DMS 273 (cell line): ENCODE measurements around the gene VILL.

Experiments
- DNase-seq: peaks from one replicate; lab custom pipeline; 2025; ENCODE audit not compliant: unreplicated experiment; lab: John Stamatoyannopoulos, UW

VILL gene

GRCh38 chr3:37990527-37990926, at the start of gene VILL:
VILL (plus strand) TSS chr3:37990786; CDS start chr3:37993673, 2,887 bp downstream.
- peak; percentile 15 for DNase-seq

DNA sequence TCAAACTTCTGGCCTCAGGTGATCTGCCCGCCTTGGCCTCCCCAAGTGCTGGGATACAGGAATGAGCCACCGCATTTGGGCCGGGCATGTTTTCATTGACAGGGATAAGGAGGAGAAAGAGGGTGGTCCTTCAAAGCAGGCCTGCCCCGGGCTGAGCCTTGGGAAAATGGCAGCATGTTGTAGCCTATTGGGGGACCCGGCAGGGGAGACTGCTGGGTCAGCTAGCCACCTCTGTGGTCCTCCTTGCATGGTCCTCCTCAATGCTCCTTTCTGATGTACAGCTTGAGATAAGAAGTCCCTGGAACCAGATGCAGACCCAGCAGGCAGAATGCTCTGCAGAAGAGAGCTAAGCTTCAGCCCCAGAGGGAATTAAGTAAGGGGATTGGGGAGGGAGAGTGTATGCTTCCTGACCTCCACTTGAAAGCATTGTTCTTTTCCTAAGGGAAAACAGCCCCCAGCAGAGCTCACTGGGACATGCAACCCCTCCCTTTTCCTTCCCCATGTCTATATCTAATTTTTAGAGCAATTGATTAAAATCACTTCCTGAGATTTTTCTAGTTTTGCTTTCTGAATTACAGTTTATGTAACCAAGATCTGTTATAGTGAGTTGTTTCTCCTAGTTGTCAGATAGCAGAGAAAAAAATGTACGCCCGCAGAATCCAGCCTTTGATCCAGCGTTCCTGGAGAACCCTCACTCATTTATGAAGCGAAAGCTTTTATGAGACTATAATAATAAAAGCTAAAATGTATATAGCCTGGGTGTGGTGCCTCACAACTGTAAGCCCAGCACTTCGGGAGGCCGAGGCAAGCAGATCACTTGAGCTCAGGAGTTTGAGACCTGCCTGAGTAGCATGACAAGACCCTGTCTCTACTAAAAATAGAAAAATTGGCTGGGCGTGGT, 48.7 kb upstream of the VILL start:
- DNase-seq = peak; percentile 11

GRCh38 chr3:37942646-37943045, 47.9 kb upstream of the VILL start:
- DNase-seq = no peak

GRCh38 chr3:37943126-37943525, 47.5 kb upstream of the VILL start:
- DNase-seq = no peak

DNA sequence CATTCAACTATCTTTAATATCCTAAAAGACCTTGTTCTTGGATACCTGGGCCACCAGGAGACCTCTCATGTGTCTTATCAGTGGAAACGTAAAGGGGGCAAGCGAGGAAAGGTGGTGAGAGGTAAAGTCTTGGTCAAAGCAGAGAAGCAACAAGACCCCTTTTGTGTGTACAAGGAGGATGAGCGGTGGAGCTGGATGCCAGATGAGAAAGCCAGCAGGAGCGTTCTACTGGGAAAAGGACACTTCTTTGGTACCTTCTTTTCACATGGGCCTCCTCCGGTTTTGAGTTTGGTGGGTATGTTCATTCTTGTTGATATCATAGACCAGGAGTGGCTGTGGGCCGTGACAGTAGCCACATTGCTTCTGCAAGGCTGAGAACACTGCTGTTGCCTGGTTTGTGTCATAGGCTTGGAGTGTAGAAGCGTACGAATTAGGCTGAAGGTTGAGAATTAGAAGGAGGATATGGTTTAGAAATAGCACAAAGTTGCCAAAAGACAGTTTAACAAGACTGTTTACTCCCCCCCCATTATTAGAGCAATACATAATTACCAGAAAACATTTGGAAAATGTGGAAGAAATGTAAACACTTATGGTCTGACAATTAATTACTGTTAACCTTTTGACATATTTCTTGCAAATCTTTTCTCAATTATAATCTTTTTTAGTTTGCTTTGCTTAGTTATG, 46.8 kb upstream of the VILL start:
- DNase-seq = no peak

DNA sequence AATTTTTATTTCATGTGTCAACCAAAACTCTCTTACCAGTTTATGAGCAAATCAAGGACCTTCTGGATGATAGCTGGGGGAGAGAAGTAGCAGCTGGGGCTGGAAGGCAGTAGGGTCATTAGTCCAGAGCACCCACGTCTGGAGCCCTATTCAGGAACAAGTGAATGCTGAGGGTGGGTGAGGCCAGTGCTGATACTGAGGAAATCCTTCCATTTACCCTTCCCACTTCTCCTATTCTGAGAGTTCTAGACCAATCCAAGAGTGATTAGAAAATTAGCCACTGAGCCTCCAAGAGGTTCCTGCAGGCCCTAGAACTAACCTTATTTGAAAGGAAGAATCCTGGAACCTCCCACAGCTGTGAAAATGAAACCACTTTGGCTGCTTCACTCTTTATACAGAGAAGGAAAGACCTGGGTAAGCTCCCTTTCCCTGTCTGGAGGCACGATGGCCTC, 46.2 kb upstream of the VILL start:
- DNase-seq = peak; percentile 61

DNA sequence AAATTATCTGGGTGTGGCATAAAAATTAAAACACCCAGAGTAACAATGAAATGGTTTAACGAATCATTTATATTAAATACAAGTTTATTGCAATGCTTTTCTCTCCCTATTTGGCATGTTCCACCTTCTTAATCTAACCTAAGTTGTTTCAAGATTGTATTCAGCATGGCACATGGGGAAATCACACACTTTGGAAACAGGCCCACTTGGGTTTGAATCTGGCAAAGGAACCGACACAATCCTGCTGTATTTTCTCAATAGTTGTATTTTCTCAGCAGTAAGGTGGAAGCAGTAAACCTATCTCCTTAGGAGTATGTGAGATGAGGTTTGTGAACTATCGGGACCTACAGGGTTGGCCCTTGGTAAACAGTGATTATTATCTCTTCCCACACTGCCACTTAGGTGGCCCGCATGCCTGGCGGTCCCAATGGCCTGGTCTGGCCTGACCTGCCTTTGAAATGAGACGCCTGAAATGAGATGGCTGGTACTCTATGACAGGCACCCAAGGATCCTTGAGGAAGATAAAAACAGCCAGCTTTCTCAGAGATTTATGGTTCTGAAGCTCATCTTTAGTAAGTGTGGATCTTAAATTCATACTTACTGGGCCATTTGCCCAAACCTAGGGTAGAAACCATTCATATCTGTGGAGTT, 45.3 kb upstream of the VILL start:
- DNase-seq = peak; percentile 29

- DNase-seq = peak; percentile 77
These were observed 44.6 kb upstream of the VILL start for GRCh38 chr3:37945807-37946530.

GRCh38 chr3:37946531-37946889, 44.1 kb upstream of the VILL start:
- no peak for DNase-seq

DNA sequence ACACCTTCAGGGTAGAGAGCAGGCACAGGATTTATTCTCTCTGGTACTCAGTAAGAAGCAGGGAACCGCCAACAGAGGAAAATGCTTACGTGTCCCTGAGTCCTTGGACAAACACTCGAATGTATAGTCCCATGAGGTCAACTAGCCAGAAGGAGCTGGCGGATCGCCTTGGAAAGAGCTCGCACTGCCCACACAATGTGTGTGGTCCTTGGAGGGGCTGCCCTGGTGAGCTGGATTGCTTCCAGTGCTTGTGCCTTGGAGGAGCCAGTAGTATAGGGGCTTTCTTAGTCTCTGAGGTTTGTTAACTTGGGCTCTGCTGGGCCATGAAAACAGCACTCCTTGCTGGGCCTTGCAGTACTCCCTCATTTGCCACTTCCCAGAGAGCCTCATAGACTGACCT, 40.7 kb upstream of the VILL start:
- DNase-seq = peak; percentile 14

GRCh38 chr3:37952564-37952963, 38.0 kb upstream of the VILL start:
- no peak for DNase-seq

GRCh38 chr3:37953226-37953625, 37.4 kb upstream of the VILL start:
- DNase-seq = no peak

DNA sequence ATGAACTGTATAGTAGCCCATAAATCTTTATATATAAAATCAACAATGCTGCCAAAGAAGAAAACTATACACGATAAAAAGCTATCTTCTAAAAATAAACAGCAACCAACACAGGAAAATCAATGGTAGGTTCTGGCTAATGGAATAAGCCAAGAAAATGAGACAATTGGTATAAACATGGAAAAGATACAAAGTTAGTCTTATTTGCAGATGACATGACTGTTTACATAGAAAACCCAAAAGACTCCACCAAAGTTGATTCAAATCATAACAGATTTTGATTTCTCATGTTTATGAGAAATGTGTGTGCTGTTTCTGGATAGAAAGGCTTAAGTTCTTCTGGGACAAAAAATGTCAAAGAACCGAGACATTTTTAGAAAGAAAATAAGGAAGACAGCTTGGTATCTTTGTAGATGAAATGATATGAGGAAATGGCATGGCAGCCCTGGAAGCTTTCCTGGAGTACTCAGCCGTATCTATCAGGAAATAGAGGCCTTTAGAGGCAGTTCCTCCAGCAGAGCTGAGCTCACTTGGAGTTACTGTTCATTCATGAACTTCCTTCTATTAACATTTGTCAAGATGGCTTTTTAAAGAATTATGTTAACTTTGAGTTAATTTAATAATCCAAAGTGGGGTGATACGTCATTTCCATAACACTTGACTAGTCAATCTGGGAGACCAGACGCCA, 36.7 kb upstream of the VILL start:
- DNase-seq = no peak

GRCh38 chr3:37954881-37955280, 35.7 kb upstream of the VILL start:
- no peak for DNase-seq

- DNase-seq = no peak
These were observed 34.5 kb upstream of the VILL start for GRCh38 chr3:37955918-37956707.

- no peak for DNase-seq
These were observed 33.7 kb upstream of the VILL start for GRCh38 chr3:37956723-37957538.

DNA sequence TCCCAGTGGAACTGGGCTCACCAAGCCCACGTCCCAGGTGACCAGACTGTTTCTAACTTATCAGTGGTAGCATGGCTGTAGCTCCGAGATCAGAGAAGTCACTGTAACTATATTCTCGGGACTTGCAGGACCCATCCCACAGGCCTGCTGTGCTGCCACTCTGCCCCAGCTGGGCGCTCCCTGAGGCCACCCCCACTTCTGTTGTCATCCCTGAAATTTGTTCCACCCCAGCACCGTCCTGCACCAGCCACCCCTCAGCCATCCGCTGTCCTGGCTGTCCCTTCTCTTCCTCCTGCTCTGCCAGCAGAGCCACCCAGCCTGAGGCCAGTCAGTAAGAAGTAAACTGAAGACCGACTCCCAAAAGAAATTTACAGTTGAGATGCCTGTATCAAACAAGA, 33.0 kb upstream of the VILL start:
- no peak for DNase-seq

- no peak for DNase-seq
These were observed 28.8 kb upstream of the VILL start for GRCh38 chr3:37961622-37962431.
